DND-41 (cell line): ENCODE measurements around the gene PWWP2B.

Experiments
- ATAC-seq: fragments of 200-7000 bp; cut with Tn5 transposase; 3 replicates; pipeline ENCODE4 v1.9.1; 2021; ENCODE audit warnings: low read depth; ENCODE audit not compliant: insufficient read depth
- DNase-seq: peaks from one replicate; pipeline ENCODE4 v3.0.0-alpha.2; 2020
- H2AFZ ChIP-seq: 2 replicates; pipeline ENCODE4 v1.6.0; 2012; ENCODE audit warnings: low read depth, low read length
- H3K27ac ChIP-seq: 2 replicates; pipeline ENCODE4 v1.5.1; 2012; ENCODE audit warnings: low read length, inconsistent platforms
- H3K27me3 ChIP-seq: fragments of 200-600 bp; sonication (generic); 2 replicates; pipeline ENCODE4 v1.6.0; 2012; ENCODE audit warnings: low read length, mild to moderate bottlenecking, inconsistent platforms; ENCODE audit not compliant: insufficient read depth, poor library complexity
- H3K36me3 ChIP-seq: 2 replicates; pipeline ENCODE4 v1.5.1; 2012; ENCODE audit warnings: low read length, inconsistent platforms; ENCODE audit not compliant: insufficient read depth
- H3K4me1 ChIP-seq: 2 replicates; pipeline ENCODE4 v1.5.1; 2012; ENCODE audit warnings: mild to moderate bottlenecking, low read length; ENCODE audit not compliant: insufficient read depth
- H3K4me2 ChIP-seq: 2 replicates; pipeline ENCODE4 v1.6.0; 2012; ENCODE audit warnings: mild to moderate bottlenecking, moderate library complexity, low read length, inconsistent platforms; ENCODE audit not compliant: insufficient read depth
- H3K4me3 ChIP-seq, 2 experiments: fragments of 200-600 bp in 1 of 2; shearing (Covaris generic) in 1 of 2; 2 replicates each; pipeline ENCODE4 v1.5.1; 2012 to 2016; ENCODE audit warnings: inconsistent platforms in 2 of 2, low read length in 2 of 2, mild to moderate bottlenecking in 2 of 2, low read depth in 1 of 2, moderate library complexity in 1 of 2
- H3K79me2 ChIP-seq: 2 replicates; pipeline ENCODE4 v1.6.0; 2012; ENCODE audit warnings: low read length, inconsistent platforms; ENCODE audit not compliant: insufficient read depth
- H3K9ac ChIP-seq: 2 replicates; pipeline ENCODE4 v1.6.0; 2012; ENCODE audit warnings: low read depth, mild to moderate bottlenecking, inconsistent platforms, low read length, moderate library complexity
- H3K9me3 ChIP-seq: 2 replicates; pipeline ENCODE4 v1.5.1; 2012; ENCODE audit warnings: low read length, moderate library complexity, mild to moderate bottlenecking, inconsistent platforms; ENCODE audit not compliant: insufficient read depth, severe bottlenecking
- H4K20me1 ChIP-seq: 2 replicates; pipeline ENCODE4 v1.6.0; 2012; ENCODE audit warnings: low read length; ENCODE audit not compliant: insufficient read depth
- CTCF ChIP-seq: IDR thresholded peaks from 2 replicates; pipeline ENCODE4 v1.5.1; 2012; ENCODE audit warnings: borderline replicate concordance, low read length, moderate library complexity, mild to moderate bottlenecking; ENCODE audit not compliant: poor library complexity, severe bottlenecking; ENCODE audit errors: extremely low read depth
- EZH2 ChIP-seq: IDR thresholded peaks from 3 replicates; pipeline ENCODE4 v1.6.1; 2012; ENCODE audit warnings: borderline replicate concordance, low read depth, mild to moderate bottlenecking, moderate library complexity, low read length, inconsistent platforms; ENCODE audit not compliant: severe bottlenecking

PWWP2B gene

DNA sequence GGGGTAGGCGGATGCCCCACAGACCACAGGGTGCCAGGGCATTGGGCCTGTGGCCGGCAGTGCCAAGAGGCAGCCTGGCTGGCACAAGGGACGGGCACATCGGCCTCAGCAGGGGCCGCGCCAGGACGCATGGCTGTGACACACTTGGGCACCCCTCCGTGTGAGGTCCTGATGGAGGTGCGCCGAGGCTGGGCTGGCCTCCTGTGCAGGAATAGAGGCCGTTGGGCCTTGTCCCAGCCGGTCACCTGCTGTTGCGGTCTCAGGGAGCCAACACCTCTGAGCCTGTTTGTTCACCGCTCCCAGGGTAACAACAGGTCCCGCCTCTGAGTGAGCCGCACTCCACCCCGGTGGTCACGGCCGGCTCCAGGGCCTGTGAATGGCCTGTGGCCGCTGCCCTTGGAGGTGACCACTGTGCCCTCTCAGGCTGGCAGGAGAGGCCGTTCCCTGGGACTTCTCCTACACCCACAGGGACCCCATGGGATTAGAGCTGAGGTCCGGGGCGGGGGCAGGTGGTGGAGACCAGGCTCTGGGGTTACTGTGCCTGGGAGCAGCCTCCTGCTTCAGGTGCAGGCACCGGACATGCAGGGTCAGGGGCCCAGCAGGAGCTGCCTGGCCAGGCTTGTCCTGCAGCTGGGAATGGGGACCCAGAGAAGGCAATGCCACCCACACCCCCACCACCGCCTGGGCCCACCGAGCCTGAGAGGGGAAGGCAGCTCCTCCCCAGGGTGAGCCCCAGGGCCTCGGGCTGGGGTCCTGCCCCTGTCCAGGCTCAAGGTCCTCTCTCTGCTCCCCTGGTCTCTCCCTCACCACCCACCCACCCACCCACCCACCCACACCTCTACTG, 12.0 kb downstream of the PWWP2B start:
- Histone ChIP-seq H3K4me2 (no peak overlapping the region), H4K20me1 (peaks cover 51% of the 10 kb centered on the region)

DNA sequence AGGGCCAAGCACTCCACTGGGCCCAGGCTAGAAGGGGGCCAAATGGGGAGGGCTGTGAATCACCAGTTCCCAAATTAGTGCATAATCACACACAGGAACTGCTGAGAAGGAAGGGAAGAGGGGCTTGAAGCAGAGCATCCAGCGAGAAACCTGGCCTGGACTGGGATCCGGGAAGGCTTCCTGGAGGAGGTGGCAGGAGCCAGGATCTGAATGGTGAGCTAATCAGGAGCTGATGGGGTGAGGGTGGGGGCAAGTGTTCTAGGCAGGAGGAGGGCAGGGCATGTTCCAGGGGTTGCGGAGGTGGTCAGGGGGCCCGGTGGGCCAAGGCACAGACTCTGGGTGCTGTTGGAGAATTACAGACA, 12.6 kb downstream of the PWWP2B start:
- DNase-seq (no peak), ATAC-seq (no peak)
- Histone ChIP-seq H3K4me2 (no peak overlapping the region), H3K9me3 (no peaks in the 10 kb centered on the region), H3K9ac (no peak overlapping the region), H3K4me3 (no peak overlapping the region), H3K79me2 (no peaks in the 10 kb centered on the region), H3K27me3 (no peaks in the 10 kb centered on the region), H2AFZ (no peak overlapping the region), H3K36me3 (peaks cover 14% of the 10 kb centered on the region), H3K27ac (no peak overlapping the region), H4K20me1 (peaks cover 47% of the 10 kb centered on the region), H3K4me1 (no peaks in the 10 kb centered on the region)
- TF ChIP-seq EZH2 (no peak), CTCF (no peak)

More for the DNA sequence above, 12.0 kb downstream of the PWWP2B start:
- peaks cover 14% of the 10 kb centered on the region for H3K36me3 ChIP-seq
- no peaks in the 10 kb centered on the region for H3K79me2 ChIP-seq
- no peak overlapping the region for H3K27ac ChIP-seq
- DNase-seq (no peak), ATAC-seq (no peak)
- TF ChIP-seq CTCF: no peak
- TF ChIP-seq EZH2: no peak
- no peak overlapping the region for H3K9ac ChIP-seq
- H3K9me3 ChIP-seq: no peaks in the 10 kb centered on the region
- no peak overlapping the region for H2AFZ ChIP-seq
- no peaks in the 10 kb centered on the region for H3K27me3 ChIP-seq
- H3K4me3 ChIP-seq: no peak overlapping the region
- no peaks in the 10 kb centered on the region for H3K4me1 ChIP-seq

DNA sequence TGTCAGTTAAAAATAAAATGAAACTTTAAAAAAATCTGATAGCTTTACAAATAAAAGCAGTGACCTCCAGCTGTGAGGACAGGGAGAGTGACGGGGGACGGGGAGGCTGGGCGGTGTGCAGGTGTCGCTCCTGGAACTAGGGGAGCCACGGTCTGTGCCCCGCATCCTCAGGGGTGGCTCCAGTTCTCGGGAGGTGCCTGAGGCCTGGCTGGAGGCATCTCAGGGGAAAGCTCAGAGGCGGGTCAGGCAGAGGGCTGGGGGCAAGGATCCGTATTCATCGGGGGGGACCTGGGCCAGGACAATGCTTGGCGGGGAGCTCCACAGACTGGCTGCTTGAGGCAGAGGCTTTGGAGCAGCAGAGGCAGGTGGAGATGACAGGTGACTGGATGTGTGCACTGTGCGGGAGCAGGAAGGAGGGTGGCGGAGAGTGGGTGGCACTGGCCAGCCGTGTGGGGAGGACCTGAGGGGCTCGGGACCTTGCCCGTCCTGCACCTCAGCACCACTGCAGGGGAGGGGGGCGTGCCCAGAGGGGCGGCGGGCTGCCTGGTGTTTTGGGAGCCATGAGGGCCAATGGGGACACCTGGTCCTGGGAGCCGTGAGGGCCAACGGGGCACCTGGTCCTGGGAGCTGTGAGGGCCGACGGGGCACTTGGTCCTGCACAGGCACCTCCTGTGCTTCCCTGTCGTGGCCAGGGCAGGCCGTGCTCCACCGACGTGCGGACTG, 13.2 kb downstream of the PWWP2B start:
- no peak overlapping the region for H3K27ac ChIP-seq
- no peaks in the 10 kb centered on the region for H3K4me1 ChIP-seq
- TF ChIP-seq CTCF (no peak), EZH2 (no peak)

More for the DNA sequence above, 13.2 kb downstream of the PWWP2B start:
- Histone ChIP-seq H3K9ac (no peak overlapping the region), H3K9me3 (no peaks in the 10 kb centered on the region), H4K20me1 (peaks cover 47% of the 10 kb centered on the region), H3K27me3 (no peaks in the 10 kb centered on the region), H3K36me3 (peaks cover 18% of the 10 kb centered on the region), H3K4me3 (no peak overlapping the region), H3K4me2 (no peak overlapping the region), H3K79me2 (no peaks in the 10 kb centered on the region), H2AFZ (no peak overlapping the region)
- ATAC-seq (no peak), DNase-seq (no peak)
